ENCODE results near the gene RPAIN. TPM values are rescaled to one million over a fixed set of nuclear protein-coding genes. Genes with fewer than 3 reads are reported as not detected.
"Not testable (repeated sequence)": the region's sequence is repeated elsewhere in the genome, so short reads cannot be mapped to it uniquely, and the experiment has no call there.

RPAIN gene
- polyA plus RNA-seq, 5 donors, result 69.6 to 102 (median 87.1) TPM

DNA sequence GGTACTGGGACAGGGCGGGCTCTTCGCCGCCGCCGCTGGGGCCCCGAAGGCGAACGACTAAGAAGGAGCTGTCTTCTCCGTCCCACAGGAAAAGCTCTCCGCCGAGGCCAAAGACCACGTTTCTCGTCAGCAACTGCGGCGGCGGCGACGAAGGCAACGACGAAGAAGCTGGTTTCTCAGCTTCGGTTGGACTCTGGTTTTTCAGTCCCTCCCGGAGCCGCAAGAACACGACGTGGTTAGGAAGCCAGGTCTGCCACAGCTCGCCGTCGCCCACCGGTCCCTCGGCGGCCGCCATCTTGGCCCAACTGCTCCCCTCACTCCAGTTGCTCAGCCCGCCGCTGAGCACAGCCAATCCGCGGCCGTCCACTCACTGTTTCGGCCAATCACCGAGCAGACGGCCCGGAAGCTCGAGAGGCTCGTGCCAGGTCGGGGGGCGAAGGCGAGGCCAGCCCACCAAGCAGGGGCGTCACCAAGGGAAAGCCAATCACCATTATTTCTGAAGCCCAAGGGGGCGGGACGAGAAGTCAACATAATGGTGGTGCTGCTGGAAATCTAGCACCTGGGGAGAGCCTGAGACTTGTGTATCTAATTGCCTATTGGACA lies 525 bp upstream of the RPAIN start, which contains the start of gene NUP88:
TSS of gene NUP88 (minus strand) at position 307 of the 603 bp plus-strand sequence. CDS start at position 295, 12 bp downstream.
- peak; percentile 98 for DNase-seq

DNA sequence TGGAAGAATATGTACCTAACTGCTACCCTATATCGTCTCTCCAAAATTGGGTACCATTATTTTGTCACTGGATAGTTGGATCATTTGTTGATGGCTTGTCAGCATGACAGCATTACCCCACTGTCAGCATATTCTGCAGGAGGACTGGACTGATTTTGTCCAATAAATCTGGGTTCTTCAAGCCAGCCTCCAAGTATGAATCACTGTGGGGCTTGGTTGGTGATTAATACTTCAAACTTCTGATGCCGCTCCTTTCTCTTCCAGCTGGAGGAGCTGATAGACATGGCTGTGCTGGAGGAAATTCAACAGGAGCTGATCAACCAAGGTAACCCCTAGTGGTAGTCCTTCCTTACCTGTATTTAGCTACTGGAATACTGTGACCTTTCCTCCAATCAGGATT lies 2.5 kb downstream of the RPAIN start:
- DNase-seq, result no peak

DNA sequence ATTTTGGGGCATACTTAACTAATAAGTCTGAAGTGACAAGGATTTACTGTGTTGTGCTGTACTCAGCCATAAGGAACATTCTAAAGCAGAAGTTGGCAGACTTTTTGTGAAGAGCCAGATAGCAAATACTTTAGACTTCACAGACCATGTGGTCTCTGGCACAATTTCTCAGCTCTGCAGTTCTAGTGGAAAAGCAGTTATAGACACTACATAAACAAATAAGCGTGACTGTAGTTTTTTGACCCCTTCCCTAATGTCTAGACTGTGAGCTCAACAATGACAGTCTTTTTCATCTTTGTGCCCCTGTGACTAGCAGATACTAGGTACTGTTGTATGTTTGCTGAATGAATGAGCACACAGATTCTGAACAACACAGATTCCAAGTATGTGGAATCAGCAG lies 4.9 kb downstream of the RPAIN start:
- DNase-seq, result peak in 1 of 2 donors; percentile 6

DNA sequence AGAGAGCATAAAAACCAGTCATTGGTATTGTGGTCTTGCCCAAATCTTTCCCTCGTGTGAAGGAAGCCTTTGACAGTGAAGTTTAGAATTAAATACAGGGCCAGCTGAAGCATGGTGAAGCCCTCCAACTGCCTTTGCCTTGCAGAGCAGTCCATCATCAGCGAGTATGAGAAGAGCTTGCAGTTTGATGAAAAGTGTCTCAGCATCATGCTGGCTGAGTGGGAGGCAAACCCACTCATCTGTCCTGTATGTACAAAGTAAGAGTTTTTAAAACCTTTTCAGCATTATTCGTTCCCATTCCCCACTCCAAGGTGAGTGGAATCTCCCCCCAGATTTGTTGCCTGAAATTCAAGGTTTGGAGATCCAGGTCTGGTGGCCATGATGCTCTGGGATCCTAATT lies 5.8 kb downstream of the RPAIN start:
- no peak for DNase-seq

DNA sequence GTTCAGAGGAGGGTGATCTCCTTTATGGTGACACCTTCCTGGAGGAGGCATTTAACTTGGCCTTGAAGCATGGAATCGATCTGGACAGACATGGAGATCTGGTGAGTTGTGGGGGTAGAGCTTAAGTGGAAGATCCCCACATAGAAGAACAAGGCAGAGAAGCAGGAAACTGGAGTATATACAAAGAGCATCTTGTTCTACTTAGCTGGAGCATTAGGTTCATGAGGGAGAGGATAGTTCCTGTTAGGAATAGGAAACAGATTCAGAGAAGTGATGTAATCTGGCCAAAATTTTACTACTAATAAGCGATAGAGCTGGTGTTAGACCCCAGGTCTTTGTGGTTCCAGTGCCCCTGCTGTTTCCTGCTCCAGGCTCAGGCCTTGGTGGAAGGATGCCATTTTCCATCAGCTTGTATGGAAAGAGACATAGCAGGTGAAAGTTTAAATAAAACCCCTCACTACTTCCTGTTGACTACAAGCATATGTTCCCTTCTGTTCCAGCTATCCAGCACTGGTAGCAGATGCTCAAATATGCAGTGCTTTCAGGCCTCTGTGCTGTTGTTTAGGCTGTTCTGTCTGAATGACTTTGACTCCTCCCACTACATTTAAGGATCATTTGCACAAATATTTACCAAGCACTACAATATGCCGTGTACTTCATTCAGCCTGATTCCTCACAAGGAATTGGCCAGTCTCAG lies 9.4 kb downstream of the RPAIN start:
- DNase-seq, result no peak

DNA sequence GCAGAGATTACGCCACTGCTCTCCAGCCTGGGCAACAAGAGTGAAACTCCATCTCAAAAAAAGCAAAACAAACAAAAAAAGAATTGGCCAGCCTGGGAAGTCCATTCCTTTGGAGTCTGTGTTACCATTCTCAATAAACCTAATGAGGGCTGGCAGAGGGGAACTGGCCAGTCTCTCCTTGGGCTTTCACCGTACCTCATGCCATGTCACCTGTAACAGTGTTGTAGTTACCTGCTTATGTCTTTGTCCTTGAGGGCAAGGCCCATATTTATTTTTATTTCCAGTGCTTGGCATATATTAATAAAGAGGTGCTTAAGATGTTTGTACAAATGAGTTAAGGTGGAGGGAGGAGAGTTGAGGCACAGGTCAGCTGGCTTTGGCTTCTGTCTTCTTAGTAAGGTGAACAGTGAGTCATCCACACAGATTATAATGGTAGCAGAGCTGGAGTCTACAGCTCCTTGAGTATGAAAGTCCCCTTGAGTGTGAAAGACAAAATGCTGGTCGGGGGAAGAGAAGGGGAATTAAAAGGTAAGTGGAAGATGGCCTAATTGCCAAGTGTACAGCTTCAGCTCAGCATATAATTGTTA lies 10.5 kb downstream of the RPAIN start:
- no peak for DNase-seq

DNA sequence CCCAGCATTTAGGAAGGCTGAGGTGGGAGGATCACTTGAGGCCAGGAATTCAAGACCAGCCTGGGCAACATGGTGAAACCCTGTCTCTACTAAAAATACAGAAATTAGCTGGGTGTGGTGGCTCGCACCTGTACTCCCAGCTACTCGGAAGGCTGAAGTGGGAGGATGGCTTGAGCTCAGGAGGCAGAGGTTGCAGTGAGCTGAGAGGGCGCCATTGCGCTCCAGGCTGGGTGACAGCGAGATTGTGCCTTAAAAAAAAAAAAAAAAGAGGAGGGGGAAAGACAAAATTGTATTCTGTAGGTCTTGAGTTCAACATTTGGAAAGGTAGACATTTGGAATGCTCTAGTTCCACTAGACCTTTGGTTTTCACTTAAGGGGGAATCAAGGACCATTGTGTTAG lies 11.3 kb downstream of the RPAIN start:
- DNase-seq, result not testable (repeated sequence)

DNA sequence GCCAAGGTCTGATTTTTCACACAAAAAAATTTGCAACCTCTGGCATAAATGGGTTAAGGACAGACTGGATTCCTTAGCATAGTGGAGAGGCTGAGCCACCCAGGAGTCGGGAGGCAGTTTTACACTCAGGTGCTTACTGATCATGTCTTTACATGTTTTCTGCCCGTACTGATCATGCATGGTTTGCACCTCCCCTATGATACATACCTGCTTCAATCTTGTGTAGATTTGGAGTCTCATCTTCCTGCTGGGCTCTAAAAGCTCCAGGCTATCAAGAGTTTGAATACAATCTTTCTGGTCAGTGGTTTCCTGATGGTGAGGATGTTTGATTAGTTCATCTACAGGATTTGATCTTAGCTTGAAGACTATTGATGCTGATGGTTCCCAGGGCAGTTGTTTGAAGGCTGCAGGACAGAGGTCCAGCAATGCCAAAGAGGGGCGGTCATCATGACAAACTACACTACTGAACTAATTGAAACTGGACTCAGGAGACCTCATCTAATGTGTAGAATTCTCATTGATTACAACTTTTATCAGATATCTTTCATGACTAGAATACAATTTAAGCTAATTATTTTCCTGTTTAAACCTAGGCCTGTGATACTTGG lies 12.1 kb downstream of the RPAIN start:
- no peak for DNase-seq

DNA sequence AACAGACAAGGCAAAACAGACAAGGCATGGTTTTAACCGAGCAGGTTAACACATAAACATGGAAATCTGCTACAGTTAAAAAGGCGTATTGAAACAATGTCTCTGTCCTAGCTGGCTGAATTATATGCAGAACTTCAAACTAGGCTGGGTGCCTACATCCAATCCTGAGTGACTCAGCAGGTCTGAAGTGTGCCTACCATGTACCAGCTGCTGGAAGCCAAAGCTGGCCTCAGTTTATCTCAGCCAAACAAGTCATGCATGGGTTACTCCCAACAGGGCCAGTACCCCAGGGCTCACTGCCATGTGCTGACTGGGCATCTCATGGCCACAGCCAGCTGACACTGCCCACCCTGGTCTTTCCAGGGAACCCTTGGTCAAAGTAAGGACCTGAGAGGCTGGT lies 15.0 kb downstream of the RPAIN start:
- DNase-seq, result no peak

DNA sequence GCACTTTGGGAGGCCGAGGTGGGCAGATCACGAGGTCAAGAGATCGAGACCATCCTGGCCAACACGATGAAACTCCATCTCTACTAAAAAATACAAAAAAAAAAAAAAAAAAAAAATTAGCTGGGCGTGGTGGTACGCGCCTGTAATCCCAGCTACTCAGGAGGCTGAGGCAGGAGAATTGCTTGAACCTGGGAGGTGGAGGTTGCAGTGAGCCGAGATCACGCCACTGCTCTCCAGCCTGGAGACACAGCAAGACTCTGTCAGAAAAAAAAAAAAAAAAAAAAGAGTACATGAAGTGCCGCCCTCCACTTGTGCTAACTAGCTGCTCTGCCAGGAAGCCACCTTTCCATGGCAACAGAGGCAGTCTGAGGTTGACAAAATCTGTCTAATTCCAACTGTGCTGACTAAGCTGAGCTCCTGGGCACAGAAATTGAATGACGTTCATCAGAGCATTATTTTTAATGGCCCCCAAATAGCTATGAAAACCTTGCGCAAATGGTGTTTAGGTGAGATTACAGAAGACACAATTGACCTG lies 15.9 kb downstream of the RPAIN start:
- not testable (repeated sequence) for DNase-seq

DNA sequence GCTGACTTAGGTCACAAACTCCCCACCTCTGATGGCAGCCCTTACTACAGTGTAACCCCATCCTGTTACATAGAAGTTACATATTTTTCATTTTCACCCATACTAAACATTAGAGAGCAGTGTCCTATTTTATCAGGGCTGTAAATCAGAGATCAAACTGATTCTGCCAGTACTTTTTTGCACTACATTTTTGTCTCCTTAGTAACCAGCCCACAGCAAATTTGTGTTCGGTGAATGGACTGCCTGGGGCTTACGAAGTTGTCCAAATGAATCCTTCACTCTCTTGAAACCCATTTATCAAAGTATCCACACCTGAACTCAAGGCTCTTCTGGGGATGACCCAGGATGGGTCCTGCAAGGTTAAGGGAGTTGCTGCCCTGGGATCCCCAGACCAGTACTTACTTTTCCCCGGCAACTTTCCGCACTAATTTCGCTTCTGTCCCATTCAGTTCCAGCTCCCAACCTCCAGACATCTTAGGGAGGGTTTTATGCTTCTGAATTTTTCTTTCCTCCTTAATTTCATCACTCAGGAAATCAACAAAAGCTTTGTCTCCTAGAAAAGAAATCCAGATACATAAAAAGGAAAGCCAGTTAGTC lies 17.8 kb downstream of the RPAIN start:
- DNase-seq, result no peak

DNA sequence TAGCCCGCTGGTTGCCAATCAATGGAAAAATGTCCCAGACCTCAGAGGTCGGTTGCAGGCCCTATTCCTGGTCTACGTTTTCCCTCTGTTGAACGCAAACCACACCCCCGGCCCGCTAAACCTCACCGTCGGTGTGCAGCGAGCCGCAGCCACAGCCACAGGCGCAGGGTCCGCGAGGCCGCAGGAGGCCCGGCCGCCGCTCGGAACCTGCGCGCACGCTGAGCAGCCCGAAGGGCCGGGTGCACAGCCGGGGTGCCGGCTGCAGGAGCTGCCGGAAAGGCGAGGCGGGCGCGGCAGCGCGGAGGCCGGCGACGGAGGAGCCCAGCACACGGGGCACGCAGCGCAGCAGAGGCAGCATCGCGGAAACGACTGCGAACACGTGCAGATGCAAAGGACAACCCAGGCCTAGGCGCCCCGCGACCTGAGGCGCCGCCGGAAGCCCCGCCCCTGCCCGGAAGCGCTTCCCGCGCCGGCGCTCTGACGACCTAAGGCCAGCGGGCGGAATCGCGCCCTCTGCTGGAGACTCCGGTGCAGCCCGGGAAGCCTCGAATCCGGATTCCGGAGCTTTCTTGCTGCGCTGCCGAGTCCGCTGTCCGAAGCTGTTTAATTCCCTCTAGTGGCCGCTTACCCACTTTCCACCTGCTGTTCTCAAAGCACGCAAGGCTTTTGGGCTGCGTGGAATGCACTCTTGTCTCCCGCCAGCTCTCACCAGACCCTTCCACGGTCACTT lies 18.9 kb downstream of the RPAIN start, which contains the start of gene C1QBP:
TSS of gene C1QBP (minus strand) at position 440 of the 730 bp plus-strand sequence. CDS start at position 358, 82 bp downstream.
- peak; percentile 90 to 92 for DNase-seq

GRCh38 chr17:5439446-5439764 lies 19.4 kb downstream of the RPAIN start:
- no peak for DNase-seq

GRCh38 chr17:5443728-5444127 lies 23.7 kb downstream of the RPAIN start:
- no peak for DNase-seq

DNA sequence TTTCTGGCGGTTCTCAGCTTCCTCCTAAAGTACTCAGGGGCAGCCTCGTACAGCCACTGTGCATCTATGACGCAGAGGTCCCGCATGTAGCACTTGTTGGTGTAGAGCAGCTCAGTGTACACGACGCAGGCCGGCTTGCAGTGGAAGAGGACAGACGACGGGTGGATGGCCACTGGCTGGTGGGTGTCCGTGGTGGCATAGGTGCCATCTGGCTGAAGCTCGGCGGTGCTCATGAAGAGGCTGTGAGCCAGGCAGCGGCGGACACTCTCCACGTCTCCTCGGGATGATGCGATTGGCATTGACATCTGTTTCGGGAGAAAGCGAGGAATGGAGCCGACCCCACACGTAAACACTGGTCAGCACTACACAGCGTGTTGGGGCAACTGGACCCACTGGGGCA lies 24.2 kb downstream of the RPAIN start:
- DNase-seq, result no peak

DNA sequence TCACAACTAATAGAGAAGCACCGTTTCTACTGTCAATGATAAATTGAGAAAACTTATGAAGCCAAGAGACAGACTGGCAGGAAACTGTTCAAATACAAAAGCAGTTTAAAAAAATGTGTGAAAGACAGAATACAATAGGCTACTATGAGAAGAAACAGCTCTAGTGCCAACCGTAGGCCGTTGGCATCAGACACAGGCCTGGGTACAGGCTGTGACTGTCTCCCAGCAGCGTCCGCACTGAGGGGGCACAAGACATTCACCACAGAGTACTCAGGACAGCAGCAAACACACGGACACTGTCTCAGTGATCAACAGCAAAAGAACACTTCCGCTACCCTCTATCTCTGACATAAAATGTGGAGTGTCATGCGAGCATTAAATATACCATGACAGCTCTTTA lies 26.8 kb downstream of the RPAIN start:
- DNase-seq, result no peak

DNA sequence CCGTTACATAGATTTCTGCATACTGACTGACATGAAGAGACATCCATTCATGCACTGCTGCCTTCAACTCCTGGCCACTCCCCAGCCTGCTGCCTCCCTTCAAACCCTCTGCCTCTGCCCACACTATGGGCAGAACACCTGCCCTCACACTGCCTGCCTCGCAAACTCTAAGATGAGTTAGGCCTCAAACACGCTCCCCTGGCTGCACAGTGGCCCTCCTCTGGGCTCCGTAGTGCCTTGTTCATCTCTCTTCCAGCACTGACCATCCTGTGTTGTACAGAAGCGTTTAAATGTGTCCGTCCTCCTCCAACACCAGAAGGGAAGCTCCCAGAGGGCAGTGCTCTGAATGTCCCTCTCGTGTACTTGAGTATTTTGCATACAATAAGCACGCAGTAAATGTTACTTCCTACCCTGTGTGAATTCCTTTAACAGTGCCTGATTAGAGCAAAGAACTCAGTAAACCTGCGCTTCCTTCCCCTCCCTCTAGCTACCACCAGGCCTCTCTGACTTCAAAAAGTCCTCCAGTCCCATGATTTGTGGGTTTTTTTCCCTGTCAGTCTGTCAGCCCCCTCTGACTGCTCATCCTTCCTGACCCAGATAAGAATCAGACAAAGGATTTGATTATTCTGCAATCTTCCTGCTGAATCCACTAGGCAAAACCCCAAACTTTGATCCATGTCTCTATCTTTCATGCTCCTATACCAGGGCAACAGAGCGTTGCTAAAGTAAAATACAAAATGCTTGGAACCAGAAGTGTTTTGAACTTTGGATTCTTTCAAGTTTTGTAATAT lies 44.9 kb downstream of the RPAIN start:
- no peak for DNase-seq

GRCh38 chr17:5466295-5466694 lies 46.3 kb downstream of the RPAIN start:
- no peak for DNase-seq

- DNase-seq, result no peak
Measured at GRCh38 chr17:5467416-5467815, 47.4 kb downstream of the RPAIN start.

- DNase-seq, result no peak
Measured at GRCh38 chr17:5468075-5468473, 48.1 kb downstream of the RPAIN start.

- no peak for DNase-seq
Measured at GRCh38 chr17:5472511-5472910, 52.5 kb downstream of the RPAIN start.
